Measurements from ENCODE around the gene ZNF143.

ZNF143 gene

DNA sequence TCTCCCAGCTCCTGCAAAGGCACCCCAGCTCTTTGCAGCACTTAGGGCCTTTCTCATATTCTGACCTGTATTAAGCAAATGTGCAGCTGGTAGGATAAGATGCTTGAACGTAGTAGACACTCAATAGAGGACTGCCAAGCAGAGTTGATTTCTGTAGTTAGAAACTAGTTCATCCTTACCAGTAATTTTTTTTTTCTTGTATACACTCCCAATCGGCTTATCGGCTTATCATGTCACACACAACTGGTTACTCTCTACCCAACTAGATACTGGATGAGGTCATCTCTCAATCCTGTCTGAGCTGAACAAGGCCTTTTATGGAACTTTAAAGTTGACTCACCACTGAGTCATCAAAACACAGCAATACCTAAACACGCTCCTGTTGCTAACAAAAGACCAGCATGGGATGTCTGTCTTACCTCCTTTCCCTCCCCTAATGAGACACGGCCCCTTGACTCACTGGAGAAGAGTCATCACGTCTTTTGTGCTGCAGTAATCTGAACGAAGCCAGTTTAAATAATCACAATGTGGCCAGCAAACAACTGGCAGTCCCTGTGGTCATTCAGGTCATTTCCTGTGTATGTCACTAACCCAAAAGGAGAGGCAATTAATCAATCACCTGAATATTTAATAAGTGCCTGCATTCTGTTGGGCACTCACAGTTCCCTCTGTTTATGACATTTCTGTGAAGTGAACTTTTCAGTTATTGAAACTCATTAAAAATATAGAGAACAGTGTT lies 105.2 kb downstream of the ZNF143 start:
- DNase-seq (ENCODE audit: low read depth, low spot score): peak; percentile 100
- no peak for TF ChIP-seq CTCF (IDR thresholded peaks at IDR 0.05; ENCODE audit: low read depth, low read length)
- no peak overlapping the region for H3K4me3 ChIP-seq (ENCODE audit: low read depth, low read length)
- in situ Hi-C loops (cut with HindIII; ENCODE audit: low sequenced_read_pairs): no loop called here

DNA sequence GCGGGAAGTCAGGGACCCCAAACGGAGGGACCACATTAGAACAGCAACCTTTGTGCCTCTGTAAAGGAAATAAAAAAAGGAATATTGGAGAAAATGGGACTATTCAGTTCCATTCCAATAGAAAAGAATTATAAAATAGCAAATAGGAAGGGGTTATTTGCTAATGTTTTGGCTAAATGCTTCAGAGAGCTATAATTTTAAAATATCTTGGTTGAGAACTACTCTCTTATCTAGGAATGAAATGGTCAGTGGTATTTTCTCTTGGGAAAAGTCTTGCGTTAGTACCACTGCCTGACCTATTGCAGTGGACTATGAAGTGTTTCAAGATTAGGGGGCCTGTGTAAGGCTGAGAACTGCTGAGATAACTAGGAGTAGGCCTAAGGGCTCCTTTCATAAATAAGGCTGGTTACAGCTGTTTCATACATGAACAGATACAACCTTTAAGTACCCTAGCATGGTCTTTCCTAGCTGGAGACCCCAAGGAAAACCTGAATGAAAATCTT lies 105.8 kb downstream of the ZNF143 start:
- DNase-seq (ENCODE audit: low read depth, low spot score): peak; percentile 68
- TF ChIP-seq CTCF (IDR thresholded peaks at IDR 0.05; ENCODE audit: low read depth, low read length): no peak
- in situ Hi-C loops (cut with HindIII; ENCODE audit: low sequenced_read_pairs): no loop called here
- no peak overlapping the region for H3K4me3 ChIP-seq (ENCODE audit: low read depth, low read length)

DNA sequence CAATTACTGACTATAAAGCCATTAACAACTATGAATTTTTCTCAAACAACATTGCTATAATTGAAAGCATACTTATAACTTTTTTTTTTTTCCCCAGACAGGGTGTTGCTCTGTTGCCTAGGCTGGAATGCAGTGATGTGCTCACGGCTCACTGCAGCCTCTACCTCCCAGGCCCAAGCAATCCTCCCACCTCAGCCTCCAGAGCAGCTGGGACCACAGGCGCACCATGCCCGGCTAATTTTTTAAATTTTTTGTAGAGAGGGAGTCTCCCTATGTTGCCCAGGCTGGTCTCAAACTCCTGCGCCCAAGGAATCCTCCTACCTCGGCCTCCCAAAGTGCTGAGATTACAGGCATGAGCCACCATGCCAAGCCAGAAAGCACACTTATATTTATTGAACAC lies 106.6 kb downstream of the ZNF143 start:
- no peak for TF ChIP-seq CTCF (IDR thresholded peaks at IDR 0.05; ENCODE audit: low read depth, low read length)

GRCh38 chr11:9568161-9568853 lies 107.5 kb downstream of the ZNF143 start:
- no peak overlapping the region for H3K4me3 ChIP-seq (ENCODE audit: low read depth, low read length)
- in situ Hi-C loops (cut with HindIII; ENCODE audit: low sequenced_read_pairs): no loop called here
- DNase-seq (ENCODE audit: low read depth, low spot score): peak; percentile 44
- TF ChIP-seq CTCF (IDR thresholded peaks at IDR 0.05; ENCODE audit: low read depth, low read length): no peak

More for the DNA sequence above, 106.6 kb downstream of the ZNF143 start:
- in situ Hi-C loops (cut with HindIII; ENCODE audit: low sequenced_read_pairs): no loop called here
- DNase-seq (ENCODE audit: low read depth, low spot score): no peak
- no peak overlapping the region for H3K4me3 ChIP-seq (ENCODE audit: low read depth, low read length)

GRCh38 chr11:9568854-9569587 lies 108.2 kb downstream of the ZNF143 start:
- H3K4me3 ChIP-seq (ENCODE audit: low read depth, low read length): no peak overlapping the region
- DNase-seq (ENCODE audit: low read depth, low spot score): peak; percentile 98
- in situ Hi-C loops (cut with HindIII; ENCODE audit: low sequenced_read_pairs): no loop called here
- no peak for TF ChIP-seq CTCF (IDR thresholded peaks at IDR 0.05; ENCODE audit: low read depth, low read length)

GRCh38 chr11:9569588-9570164 lies 108.9 kb downstream of the ZNF143 start:
- no peak overlapping the region for H3K4me3 ChIP-seq (ENCODE audit: low read depth, low read length)

More at GRCh38 chr11:9569588-9570164, 108.9 kb downstream of the ZNF143 start:
- in situ Hi-C loops (cut with HindIII; ENCODE audit: low sequenced_read_pairs): no loop called here
- no peak for TF ChIP-seq CTCF (IDR thresholded peaks at IDR 0.05; ENCODE audit: low read depth, low read length)
- DNase-seq (ENCODE audit: low read depth, low spot score): no peak

Measured in astrocyte of the spinal cord (primary cell).